Epithelial cell of proximal tubule (primary cell): Measurements from ENCODE around the gene RFXAP. TPM values are rescaled to one million over a fixed set of nuclear protein-coding genes. Genes with fewer than 3 reads are reported as not detected.

ENCODE experiments used
- DNase-seq: peaks from one replicate; pipeline ENCODE4 v3.0.0-alpha.2; 2011; ENCODE audit warnings: low read depth
- H3K4me3 ChIP-seq: 2 replicates; pipeline ENCODE4 v1.5.1; 2011; ENCODE audit warnings: low read depth, mild to moderate bottlenecking, low read length
- CTCF ChIP-seq: conservative IDR thresholded peaks from 2 replicates; pipeline ENCODE4 v1.5.1; 2012; ENCODE audit warnings: low read depth, mild to moderate bottlenecking, low read length
- total RNA-seq: library from RNA; depleted of rRNA; stranded (reverse); fragments of >200 nt; gene quantifications from 2 replicates; pipeline ENCODE4 v1.2.3, GENCODE V29; 2015

The RFXAP gene
- total RNA-seq, 1 donor from 2014 or later = 2.7 TPM

- peak; percentile 21 for TF ChIP-seq CTCF
- DNase-seq = no peak
Observed at GRCh38 chr13:36841391-36841790, 22.4 kb downstream of the RFXAP start.

GRCh38 chr13:36847606-36848005 lies 28.6 kb downstream of the RFXAP start:
- no peak for TF ChIP-seq CTCF
- DNase-seq = no peak
- no peak overlapping the region for H3K4me3 ChIP-seq

More at GRCh38 chr13:36841391-36841790, 22.4 kb downstream of the RFXAP start:
- H3K4me3 ChIP-seq = no peak overlapping the region

DNA sequence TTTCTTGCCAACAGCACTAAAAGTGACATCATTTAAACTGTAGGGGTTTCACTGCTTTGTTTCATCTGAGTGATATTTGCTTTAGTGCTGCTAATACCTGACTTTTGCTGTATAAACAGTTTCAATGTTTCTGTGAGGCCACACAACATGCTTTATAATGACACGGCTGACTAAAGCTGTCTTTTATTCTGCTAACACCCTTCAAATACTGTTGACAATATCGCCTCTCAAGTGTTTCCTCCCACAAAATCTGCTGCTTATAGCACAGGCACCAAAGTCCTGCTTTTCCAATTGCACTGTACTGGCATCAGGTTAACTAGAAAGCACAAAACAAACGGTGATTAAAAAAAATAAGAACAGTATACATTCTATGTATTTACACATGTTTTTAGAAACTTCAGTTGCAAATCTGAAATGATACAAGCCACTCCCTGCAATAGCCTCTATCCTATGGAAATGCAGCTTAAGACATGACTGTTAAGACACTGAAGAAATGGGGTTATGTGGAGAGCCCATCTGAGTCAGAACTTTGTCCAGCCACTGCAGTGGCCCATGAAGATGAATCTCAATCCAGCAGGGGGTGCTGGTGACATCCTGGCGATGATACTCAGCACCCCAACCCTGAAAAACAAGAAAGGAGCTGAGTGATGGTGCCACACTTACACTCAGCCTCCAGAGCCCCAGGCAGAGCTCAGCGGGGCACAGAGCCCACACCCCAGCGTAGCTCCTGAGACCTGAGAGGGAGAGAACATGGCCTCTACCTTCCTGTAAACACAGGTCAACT lies 29.4 kb downstream of the RFXAP start:
- DNase-seq = no peak
- TF ChIP-seq CTCF = peak; percentile 47
- no peak overlapping the region for H3K4me3 ChIP-seq

GRCh38 chr13:36850790-36851438 lies 31.9 kb downstream of the RFXAP start:
- no peak overlapping the region for H3K4me3 ChIP-seq
- no peak for DNase-seq
- peak; percentile 30 for TF ChIP-seq CTCF

DNA sequence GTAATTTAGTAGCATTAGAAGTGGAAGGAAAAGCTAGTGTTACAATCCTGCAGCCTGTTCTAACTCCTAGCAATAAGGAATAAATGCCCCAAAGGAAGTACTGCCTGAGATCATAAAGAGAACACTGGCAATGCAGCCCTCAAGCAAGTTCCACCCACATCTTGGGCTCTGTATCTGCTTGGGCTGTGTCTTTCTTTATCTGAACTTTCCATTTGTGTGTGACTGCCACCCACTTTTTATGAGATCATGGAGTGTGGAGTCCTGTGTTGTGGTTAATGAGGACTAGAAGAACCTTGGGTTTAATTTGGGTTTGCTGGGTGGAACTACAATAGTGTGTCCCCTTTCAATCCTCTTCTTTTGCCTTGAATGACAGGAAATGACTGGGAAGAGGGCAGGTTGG lies 38.2 kb downstream of the RFXAP start:
- DNase-seq = no peak
- no peak overlapping the region for H3K4me3 ChIP-seq
- TF ChIP-seq CTCF = no peak

DNA sequence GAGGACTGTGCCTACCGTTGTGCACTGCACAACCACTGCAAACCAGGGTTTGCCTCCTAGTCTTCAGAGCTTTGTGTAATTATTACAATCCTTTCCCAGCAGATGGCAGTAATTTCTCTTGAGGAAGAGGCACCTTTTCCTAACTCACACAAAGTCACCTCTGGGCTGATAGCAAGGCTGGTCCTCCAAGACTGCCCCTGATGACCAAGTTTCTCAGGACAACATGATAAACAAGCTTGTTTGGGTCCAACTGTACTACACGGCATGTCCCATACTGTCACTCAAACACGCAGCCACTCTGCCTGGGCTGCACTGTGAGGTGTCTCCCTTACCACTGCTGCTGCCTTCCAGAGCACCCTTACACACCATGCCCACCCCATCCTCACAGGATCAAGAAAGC lies 39.3 kb downstream of the RFXAP start:
- H3K4me3 ChIP-seq = no peak overlapping the region
- peak; percentile 68 for TF ChIP-seq CTCF
- peak; percentile 19 for DNase-seq
